Vagina (tissue), 2 donors: ENCODE results near the gene MRPL28. TPM values are rescaled to one million over a fixed set of nuclear protein-coding genes. Genes with fewer than 3 reads are reported as not detected.
"Not testable (repeated sequence)": the region's sequence is repeated elsewhere in the genome, so short reads cannot be mapped to it uniquely, and the experiment has no call there.

Experiments
- DNase-seq, 2 donors: peaks; one replicate each; pipeline ENCODE4 v3.0.0-alpha.2; 2017; ENCODE audit errors: extremely low spot score in 2 of 2
- H3K27ac ChIP-seq: fragments of 200-600 bp; sonication (generic); one replicate; pipeline ENCODE4 v1.5.1; 2019
- H3K27me3 ChIP-seq: fragments of 200-600 bp; sonication (generic); one replicate; pipeline ENCODE4 v1.5.1; 2019
- H3K36me3 ChIP-seq, 2 donors: fragments of 200-600 bp; sonication (generic); one replicate each; pipeline ENCODE4 v1.5.1; 2017 to 2019
- H3K4me1 ChIP-seq: fragments of 200-600 bp; sonication (generic); one replicate; pipeline ENCODE4 v1.5.1; 2019
- H3K4me3 ChIP-seq, 2 donors: fragments of 200-600 bp; sonication (generic); 1 replicate in 1 of 2; 2 replicates in 1 of 2; pipeline ENCODE4 v1.5.1; 2016 to 2019
- H3K9me3 ChIP-seq: fragments of 200-600 bp; sonication (generic); one replicate; pipeline ENCODE4 v1.5.1; 2019
- POLR2A ChIP-seq, 2 donors: fragments of 450-650 bp; IDR thresholded peaks; one replicate each; pipeline ENCODE4 v1.6.1; 2017; ENCODE audit warnings: antibody characterized with exemption in 2 of 2, mild to moderate bottlenecking in 2 of 2, moderate library complexity in 2 of 2
- POLR2AphosphoS5 ChIP-seq, 2 donors: sonication (generic); formaldehyde crosslinking; IDR thresholded peaks; one replicate each; pipeline ENCODE4 v1.9.0; 2017; ENCODE audit warnings: antibody characterized with exemption in 2 of 2, mild to moderate bottlenecking in 2 of 2, low read depth in 1 of 2; ENCODE audit not compliant: insufficient read depth in 1 of 2
- intact Hi-C: fragments of 100-400 bp; cut with DNase I; formaldehyde crosslinking; loops from one replicate; pipeline ENCODE4 v1.15.1; 2023
- total RNA-seq: library from RNA; depleted of rRNA; stranded (reverse); fragments of >200 nt; gene quantifications from one replicate; pipeline ENCODE4 v1.2.3, GENCODE V29; 2016
- TF ChIP-seq, protein P1 (sequence below), 3 experiments: fragments of 450-650 bp in 2 of 3; fragments of 200-600 bp in 1 of 3; sonication (generic) in 1 of 3; IDR thresholded peaks; one replicate each; pipeline ENCODE4 v1.5.1; 2017 to 2019; ENCODE audit warnings: antibody characterized with exemption in 3 of 3, mild to moderate bottlenecking in 2 of 3, moderate library complexity in 2 of 3

Gene MRPL28
- total RNA-seq: 96.5 TPM

DNA sequence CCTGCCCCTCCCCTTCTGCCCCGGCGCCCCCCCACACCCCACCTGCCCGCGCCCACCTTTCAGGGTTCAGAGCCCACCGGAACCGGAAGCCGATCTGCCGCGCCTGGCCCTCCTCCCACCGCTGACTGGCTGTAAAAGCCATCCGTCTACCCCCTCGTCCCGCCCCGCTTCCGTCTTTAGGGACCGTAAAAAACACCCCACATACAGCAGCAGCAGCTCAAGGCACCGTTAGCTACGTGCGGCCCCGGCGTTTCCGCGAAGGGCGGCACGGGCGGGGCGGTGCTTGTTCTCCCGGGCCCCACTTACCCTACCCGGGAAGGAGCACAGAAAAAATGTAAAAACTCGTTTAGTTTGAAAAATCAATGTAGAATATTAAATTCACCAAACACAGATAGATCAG lies at the start of gene MRPL28:
MRPL28 (minus strand) TSS at position 96 of the 400 bp plus-strand sequence. CDS start 320 bp downstream, outside the sequence.
- H3K9me3 ChIP-seq: no peaks in the 10 kb centered on the region
- peak within 1 kb of the TSS; percentile 70 for H3K27ac ChIP-seq
- peaks cover 0 to 35% of the 10 kb centered on the region in 2 donors for H3K36me3 ChIP-seq
- TF ChIP-seq, protein P1, sequence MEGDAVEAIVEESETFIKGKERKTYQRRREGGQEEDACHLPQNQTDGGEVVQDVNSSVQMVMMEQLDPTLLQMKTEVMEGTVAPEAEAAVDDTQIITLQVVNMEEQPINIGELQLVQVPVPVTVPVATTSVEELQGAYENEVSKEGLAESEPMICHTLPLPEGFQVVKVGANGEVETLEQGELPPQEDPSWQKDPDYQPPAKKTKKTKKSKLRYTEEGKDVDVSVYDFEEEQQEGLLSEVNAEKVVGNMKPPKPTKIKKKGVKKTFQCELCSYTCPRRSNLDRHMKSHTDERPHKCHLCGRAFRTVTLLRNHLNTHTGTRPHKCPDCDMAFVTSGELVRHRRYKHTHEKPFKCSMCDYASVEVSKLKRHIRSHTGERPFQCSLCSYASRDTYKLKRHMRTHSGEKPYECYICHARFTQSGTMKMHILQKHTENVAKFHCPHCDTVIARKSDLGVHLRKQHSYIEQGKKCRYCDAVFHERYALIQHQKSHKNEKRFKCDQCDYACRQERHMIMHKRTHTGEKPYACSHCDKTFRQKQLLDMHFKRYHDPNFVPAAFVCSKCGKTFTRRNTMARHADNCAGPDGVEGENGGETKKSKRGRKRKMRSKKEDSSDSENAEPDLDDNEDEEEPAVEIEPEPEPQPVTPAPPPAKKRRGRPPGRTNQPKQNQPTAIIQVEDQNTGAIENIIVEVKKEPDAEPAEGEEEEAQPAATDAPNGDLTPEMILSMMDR (IDR thresholded peaks at IDR 0.05): no peak
- peak; percentile 66 to 73 for TF ChIP-seq POLR2AphosphoS5 (IDR thresholded peaks at IDR 0.05; ENCODE audit: insufficient read depth in 1 of 2, low read depth in 1 of 2)
- no peak for TF ChIP-seq POLR2A (IDR thresholded peaks at IDR 0.05)
- peak in 1 of 2 donors; percentile 94 for DNase-seq
- intact Hi-C loops: no loop called here
- H3K4me3 ChIP-seq: peak within 1 kb of the TSS; percentile 56
- no peaks in the 10 kb centered on the region for H3K27me3 ChIP-seq
- peaks cover 19% of the 10 kb centered on the region for H3K4me1 ChIP-seq

DNA sequence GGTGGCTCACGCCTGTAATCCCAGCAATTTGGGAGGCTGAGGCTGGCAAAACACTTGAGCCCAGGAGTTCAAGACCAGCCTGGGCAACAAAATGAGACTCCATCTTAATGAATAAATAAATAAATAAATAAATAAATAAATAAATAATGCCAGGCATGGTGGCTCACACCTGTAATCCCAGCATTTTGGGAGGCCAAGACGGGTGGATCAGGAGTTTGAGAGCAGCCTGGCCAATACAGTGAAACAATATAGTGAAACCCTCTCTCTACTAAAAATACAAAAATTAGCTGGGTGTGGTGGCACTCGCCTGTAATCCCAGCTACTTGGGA lies 44.8 kb upstream of the MRPL28 start:
- H3K27ac ChIP-seq, intact Hi-C loops, H3K4me3 ChIP-seq, DNase-seq, H3K36me3 ChIP-seq, H3K27me3 ChIP-seq, H3K9me3 ChIP-seq, H3K4me1 ChIP-seq: not testable (repeated sequence)

DNA sequence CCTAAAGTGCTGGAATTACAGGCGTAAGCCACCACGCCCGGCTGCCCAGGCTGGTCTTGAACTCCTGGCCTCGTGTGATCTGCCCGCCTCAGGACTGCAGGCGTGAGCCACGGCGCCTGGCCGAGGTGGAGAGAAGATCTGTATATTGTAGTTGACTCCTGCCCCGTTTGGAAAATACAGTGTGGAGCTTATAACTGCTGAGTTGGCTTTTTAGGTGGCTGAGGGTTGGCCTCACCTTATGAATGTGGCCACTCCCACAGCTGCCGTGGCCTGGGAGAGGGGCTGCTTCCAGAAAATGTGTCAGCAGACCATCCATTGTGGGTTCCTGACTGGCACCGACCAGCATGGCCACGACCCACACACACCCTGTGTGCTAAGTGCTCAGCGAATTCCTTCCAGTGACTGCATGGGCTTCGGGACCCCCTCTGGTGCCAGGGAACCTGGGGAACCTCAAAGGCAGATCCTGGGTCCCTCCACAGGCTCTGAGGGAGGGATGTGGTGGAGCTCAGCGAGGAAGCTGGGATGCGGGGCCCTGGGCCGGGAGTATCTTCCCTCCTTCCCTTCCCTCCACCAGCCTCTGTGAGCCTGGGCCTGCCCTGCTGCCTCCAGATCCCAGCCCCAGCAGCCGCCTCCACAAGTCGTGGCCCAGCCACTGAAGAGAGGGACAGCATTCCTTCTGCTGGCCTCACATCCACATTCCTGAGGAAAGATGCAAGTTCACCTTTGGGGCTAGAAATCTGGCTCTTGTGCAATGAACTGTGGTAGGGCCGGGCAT lies 44.2 kb upstream of the MRPL28 start:
- Histone ChIP-seq H3K36me3 (no peaks in the 10 kb centered on the region), H3K4me1 (no peaks in the 10 kb centered on the region), H3K27ac (no peak overlapping the region), H3K4me3 (no peak overlapping the region), H3K9me3 (no peaks in the 10 kb centered on the region), H3K27me3 (no peaks in the 10 kb centered on the region)
- intact Hi-C loops: no loop called here
- no peak for TF ChIP-seq POLR2AphosphoS5 (IDR thresholded peaks at IDR 0.05; ENCODE audit: insufficient read depth in 1 of 2, low read depth in 1 of 2)
- TF ChIP-seq POLR2A (IDR thresholded peaks at IDR 0.05): no peak
- TF ChIP-seq, protein P1 (IDR thresholded peaks at IDR 0.05): no peak
- no peak for DNase-seq

GRCh38 chr16:411576-412265 lies 41.4 kb upstream of the MRPL28 start:
- no peaks in the 10 kb centered on the region for H3K9me3 ChIP-seq
- no peak overlapping the region for H3K27ac ChIP-seq
- intact Hi-C loops: no loop called here
- H3K27me3 ChIP-seq: no peaks in the 10 kb centered on the region
- H3K4me3 ChIP-seq: no peak overlapping the region
- TF ChIP-seq POLR2A (IDR thresholded peaks at IDR 0.05) (no peak), POLR2AphosphoS5 (IDR thresholded peaks at IDR 0.05; ENCODE audit: insufficient read depth in 1 of 2, low read depth in 1 of 2) (no peak)
- TF ChIP-seq, protein P1 (IDR thresholded peaks at IDR 0.05): no peak
- no peak for DNase-seq
- H3K36me3 ChIP-seq: no peaks in the 10 kb centered on the region
- H3K4me1 ChIP-seq: no peaks in the 10 kb centered on the region

GRCh38 chr16:410516-411178 lies 40.3 kb upstream of the MRPL28 start:
- no peaks in the 10 kb centered on the region for H3K4me1 ChIP-seq
- DNase-seq: no peak
- H3K9me3 ChIP-seq: no peaks in the 10 kb centered on the region
- H3K27ac ChIP-seq: no peak overlapping the region
- intact Hi-C loops: no loop called here
- H3K36me3 ChIP-seq: no peaks in the 10 kb centered on the region
- H3K4me3 ChIP-seq: no peak overlapping the region
- no peaks in the 10 kb centered on the region for H3K27me3 ChIP-seq
- no peak for TF ChIP-seq POLR2AphosphoS5 (IDR thresholded peaks at IDR 0.05; ENCODE audit: insufficient read depth in 1 of 2, low read depth in 1 of 2)
